Putamen (tissue), 1 donor: ENCODE results near the gene ZXDB.
"Not testable (repeated sequence)": the region's sequence is repeated elsewhere in the genome, so short reads cannot be mapped to it uniquely, and the experiment has no call there.

Source experiments
- DNase-seq: peaks from one replicate; pipeline ENCODE4 v3.0.0-alpha.2; 2016; ENCODE audit warnings: low spot score

The ZXDB gene

GRCh38 chrX:57591284-57592159 lies at the start of gene ZXDB:
TSS of gene ZXDB (plus strand) at chrX:57592011. CDS start at chrX:57592049, 38 bp downstream.
- peak; percentile 14 for DNase-seq

- no peak for DNase-seq
Measured at GRCh38 chrX:57565198-57565597, 26.6 kb upstream of the ZXDB start.

- DNase-seq: no peak
Measured at GRCh38 chrX:57573754-57574153, 18.1 kb upstream of the ZXDB start.

DNA sequence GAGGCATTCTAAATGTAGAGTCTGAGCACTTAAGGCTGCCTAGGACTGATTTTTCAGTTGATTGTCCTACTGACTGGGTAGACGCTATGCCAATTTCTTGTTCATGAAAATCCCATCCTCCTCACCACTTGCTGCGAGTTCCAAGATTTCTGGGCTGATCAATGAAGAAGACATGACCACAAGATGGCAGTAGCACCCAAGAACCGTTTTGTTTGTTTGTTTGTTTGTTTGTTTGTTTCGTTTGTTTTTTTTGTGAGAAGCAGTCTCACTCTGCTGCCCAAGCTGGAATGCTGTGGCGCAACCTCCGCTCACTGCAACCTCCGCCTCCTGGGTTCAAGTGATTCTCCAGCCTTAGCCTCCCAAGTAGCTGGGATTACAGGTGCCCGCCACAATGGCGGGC lies 8.9 kb upstream of the ZXDB start:
- DNase-seq: not testable (repeated sequence)

- DNase-seq: no peak
Measured at GRCh38 chrX:57583477-57583876, 8.3 kb upstream of the ZXDB start.

GRCh38 chrX:57586360-57586759 lies 5.5 kb upstream of the ZXDB start:
- no peak for DNase-seq

DNA sequence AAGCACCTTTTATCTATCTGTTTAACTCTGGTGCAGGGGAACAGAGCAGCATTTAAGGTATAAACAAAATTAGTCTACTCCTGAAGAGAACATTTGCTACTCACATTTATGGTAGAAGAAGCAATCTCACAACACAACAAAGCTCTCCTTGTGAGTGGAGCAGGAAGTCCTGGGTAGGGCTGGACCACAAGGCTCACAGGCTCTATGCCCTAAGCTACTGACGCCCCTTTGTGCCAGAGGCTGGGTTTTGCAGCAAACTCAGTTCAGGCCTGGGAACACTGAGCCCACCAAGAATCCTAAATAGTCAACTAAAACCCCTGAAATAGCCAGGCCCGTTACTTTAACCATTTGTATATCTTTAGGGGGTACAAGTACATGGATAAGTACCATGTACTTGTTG lies 4.7 kb upstream of the ZXDB start:
- DNase-seq: no peak

GRCh38 chrX:57587607-57588006 lies 4.2 kb upstream of the ZXDB start:
- no peak for DNase-seq

DNA sequence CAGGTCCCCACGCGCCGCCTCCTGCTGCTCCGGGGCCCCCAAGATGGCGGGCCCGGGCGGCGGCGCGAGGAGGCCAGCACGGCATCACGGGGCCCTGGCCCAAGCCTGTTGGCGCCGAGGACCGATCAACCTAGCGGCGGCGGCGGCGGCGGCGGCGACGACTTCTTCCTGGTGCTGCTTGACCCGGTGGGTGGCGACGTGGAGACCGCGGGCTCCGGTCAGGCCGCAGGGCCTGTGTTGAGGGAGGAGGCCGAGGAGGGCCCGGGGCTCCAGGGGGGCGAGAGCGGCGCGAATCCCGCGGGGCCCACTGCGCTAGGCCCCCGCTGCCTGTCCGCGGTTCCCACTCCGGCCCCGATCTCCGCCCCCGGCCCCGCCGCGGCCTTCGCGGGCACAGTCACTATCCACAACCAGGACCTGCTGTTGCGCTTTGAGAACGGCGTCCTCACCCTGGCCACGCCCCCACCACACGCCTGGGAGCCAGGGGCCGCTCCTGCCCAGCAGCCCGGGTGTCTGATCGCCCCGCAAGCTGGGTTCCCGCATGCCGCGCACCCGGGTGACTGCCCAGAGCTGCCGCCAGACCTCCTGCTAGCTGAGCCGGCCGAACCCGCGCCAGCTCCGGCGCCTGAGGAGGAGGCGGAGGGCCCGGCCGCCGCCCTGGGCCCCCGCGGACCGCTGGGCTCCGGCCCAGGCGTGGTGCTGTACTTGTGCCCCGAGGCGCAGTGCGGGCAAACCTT lies 516 bp downstream of the ZXDB start:
- peak; percentile 24 for DNase-seq

DNA sequence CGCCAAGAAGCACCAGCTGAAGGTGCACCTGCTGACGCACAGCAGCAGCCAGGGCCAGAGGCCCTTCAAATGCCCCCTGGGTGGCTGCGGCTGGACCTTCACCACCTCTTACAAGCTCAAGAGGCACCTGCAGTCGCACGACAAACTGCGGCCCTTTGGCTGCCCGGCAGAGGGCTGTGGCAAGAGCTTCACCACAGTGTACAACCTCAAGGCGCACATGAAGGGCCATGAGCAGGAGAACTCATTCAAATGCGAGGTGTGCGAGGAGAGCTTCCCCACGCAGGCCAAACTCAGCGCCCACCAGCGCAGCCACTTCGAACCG lies 1.0 kb downstream of the ZXDB start:
- DNase-seq: not testable (repeated sequence)

- no peak for DNase-seq
Measured at GRCh38 chrX:57595381-57595811, 3.6 kb downstream of the ZXDB start.

DNA sequence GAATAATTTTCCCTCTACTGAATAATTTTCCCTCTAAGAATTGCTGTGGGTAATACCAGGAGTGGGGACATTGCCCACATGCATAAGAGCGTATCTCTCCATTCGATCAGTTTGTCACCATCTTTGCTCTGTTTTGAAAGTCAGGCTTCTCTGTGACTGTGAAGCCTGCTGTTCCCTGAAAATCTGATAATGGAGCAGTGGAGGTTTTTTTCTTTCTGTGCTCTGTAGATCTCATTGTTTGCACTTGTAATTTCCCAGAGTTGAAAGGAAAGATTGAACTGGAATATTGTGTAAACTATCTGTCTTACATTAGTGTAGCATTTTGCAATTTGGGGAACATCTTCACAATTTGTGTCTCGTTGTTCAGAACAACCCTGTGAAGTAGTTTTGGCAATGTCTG lies 4.3 kb downstream of the ZXDB start:
- no peak for DNase-seq

DNA sequence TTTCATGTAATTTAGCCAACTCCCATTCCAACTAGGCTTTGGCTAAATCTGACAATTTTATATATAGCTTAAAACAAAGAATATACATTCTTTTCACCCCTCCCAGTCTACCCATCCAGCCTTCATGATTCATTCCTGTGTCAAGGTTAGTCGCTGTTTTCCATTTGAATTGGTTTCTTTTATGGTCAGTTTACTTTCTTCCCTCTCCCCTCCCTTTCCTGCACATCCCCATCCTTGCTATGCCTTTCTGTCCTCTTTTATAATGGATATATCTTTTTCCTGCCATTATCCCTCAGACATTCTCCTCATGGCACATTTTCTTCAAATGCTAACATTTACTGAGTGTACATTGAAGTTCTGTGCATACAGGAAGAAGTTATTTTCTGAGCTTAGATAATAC lies 4.7 kb downstream of the ZXDB start:
- no peak for DNase-seq

GRCh38 chrX:57607295-57608187 lies 15.7 kb downstream of the ZXDB start:
- no peak for DNase-seq

DNA sequence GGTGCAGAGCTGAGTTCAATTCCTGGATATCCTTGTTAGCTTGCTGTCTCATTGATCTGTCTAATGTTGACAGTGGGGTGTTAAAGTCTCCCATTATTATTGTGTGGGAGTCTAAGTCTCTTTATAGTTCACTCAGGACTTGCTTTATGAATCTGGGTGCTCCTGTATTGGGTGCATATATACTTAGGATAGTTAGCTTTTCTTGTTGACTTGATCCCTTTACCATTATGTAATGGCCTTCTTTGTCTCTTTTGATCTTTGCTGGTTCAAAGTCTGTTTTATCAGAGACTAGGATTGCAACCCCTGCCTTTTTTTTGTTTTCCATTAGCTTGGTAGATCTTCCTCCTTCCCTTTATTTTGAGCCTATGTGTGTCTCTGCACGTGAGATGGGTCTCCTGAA lies 21.5 kb downstream of the ZXDB start:
- not testable (repeated sequence) for DNase-seq

- not testable (repeated sequence) for DNase-seq
Measured at GRCh38 chrX:57629438-57629837, 37.6 kb downstream of the ZXDB start.

GRCh38 chrX:57640674-57641016 lies 48.8 kb downstream of the ZXDB start:
- DNase-seq: no peak

- no peak for DNase-seq
Measured at GRCh38 chrX:57641338-57641737, 49.5 kb downstream of the ZXDB start.

DNA sequence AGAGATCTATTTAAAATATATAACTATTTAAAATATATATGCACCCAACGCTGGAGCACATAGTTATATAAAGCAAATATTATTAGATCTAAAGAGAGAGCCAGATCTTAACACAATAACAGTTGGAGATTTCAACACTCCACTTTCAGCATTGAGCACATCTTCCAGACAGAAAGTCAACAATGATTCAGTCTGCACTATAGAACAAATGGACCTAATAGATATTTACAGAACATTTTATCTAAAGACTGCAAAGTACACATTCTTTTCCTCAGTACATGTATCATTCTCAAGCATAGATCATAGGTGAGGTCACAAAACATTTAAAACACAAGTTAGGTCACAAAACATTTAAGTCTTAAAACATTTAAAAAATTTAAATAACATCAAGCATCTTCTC lies 51.9 kb downstream of the ZXDB start:
- no peak for DNase-seq

GRCh38 chrX:57647020-57647419 lies 55.2 kb downstream of the ZXDB start:
- no peak for DNase-seq
